Measurements from ENCODE around the gene ACAT1.
"Not testable (repeated sequence)": the region's sequence is repeated elsewhere in the genome, so short reads cannot be mapped to it uniquely, and the experiment has no call there.

Gene ACAT1

DNA sequence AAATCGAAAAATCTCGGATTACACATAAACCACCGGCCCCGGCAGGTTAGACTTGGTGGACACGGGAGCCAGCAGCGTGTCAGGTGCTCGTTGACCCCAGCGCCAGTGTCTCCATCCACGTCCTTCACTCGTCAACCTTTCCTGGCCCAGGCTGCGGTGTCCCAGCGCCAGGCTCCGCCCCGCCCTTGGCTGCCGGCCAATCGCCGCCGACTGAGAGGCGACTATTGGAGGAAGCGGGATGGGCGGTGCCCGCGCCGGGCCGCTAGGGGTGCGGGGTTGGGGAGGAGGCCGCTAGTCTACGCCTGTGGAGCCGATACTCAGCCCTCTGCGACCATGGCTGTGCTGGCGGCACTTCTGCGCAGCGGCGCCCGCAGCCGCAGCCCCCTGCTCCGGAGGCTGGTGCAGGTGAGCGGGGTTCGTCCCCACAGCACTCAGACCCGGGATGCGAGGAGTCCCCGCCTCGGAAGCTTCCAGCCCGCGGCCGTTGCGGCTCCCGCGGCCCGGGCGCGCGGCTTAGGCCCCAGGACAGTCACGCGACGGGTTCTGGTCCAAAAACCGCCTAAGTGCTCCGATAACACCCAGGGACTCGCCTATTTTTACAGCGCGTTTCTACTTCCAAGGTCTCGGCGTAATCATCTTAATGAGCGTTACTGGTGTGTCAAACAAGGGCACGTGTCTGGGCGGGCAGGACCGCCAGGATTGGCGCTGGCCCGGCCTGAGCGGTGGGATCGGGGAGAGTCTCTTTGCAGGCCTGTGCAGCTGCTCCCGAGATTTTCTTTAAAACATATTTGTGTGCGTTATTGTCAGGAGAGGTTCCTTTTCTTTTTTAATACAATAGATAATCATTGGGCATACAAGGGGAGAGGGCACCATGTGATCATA, at the start of gene ACAT1:
Gene ACAT1 (plus strand): TSS at position 294 of the 882 bp plus-strand sequence. CDS start 40 bp downstream, at position 334.
- DNase-seq: peak; percentile 87

DNA sequence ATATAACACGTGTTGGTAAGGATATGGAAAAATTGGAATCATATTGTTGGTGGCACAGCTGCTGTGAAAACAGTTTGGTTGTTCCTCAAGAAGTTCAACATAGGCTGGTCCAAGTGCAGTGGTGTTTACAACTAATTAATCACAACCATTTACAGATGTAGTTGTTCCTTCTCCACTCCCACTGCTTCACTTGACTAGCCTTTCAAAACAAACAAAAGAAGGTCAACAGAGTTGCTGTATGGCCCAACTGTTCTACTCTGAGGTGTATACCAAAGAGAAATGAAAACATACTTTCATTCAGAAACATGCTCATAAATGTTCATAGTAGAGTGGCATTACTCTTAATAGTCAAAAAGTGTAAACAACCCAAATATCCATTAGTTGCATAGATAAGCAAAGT, 36.6 kb upstream of the ACAT1 start:
- no peak for DNase-seq

GRCh38 chr11:108085672-108086071, 35.7 kb upstream of the ACAT1 start:
- DNase-seq: no peak

GRCh38 chr11:108092134-108092533, 29.2 kb upstream of the ACAT1 start:
- DNase-seq: no peak

- no peak for DNase-seq
These were observed 28.1 kb upstream of the ACAT1 start for GRCh38 chr11:108093128-108093904.

DNA sequence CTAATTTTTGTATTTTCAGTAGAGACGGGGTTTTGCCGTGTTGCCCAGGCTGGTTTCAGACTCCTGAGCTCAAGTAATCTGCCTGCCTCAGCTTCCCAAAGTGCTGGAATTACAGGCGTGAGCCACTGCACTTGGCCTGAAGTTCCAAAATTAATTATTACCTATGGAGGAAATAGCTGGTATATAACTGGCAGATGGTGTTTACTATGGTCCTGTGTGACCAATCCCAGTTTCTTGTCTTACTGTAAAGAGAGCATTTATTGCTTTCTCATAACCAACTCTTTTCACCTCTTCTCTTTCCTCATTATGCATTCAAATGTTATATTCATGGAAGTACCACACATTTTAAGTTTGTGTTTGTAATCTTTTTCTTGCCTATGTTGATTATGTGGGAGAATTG, 24.2 kb upstream of the ACAT1 start:
- DNase-seq: no peak

DNA sequence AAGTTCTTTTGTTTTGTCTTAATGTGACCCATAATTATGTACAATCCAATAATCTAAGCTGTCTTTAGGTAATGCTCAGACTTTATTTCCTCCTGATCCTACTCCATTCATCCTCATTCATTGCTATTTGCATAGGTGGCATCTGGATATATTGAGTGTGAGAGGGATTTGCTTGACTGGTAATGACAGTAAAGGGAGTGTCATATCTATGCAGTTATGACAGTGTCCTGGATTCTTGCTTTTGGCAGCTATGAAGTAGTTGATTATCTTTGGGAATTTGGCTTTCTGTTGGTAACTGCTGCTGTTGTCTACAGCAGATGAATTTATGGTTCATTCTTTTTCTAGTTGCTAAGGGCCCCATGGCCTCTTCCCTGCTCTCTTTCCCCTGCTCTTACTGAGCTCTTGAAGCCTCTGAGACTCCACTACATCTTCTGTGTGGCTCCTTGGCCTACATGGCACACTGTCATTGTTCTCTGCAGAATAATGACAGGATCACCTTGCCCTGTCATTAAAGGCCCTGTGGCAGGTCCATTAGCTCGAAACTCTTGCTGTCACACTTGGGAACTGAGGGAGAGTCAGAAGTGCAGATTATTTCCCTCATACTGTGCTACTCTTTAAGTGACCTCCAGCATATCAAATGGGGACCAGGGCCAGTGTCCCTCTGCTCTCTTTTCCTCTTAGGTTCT, 20.1 kb upstream of the ACAT1 start:
- DNase-seq: no peak

GRCh38 chr11:108111126-108111525, 10.2 kb upstream of the ACAT1 start:
- DNase-seq: no peak

DNA sequence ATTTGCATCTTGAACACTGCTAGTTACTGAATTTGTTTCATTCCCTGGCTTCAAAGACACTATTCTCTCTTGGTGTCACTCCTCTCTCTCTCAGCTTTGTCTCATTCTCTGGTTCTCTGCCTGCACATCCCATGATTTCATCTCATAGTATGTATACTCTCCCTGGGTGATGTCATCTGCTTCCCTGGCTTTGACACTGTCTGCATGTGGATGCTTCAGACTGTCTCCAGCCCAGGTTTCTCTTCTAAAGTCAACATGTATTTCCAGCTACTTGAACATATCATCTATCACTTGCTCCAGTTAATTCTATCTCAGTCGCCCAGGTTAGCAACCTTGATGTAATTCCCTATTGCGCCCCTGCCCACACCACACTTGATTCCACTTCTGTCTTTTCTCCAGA, 9.3 kb upstream of the ACAT1 start:
- DNase-seq: no peak

GRCh38 chr11:108115500-108116140, 5.7 kb upstream of the ACAT1 start:
- DNase-seq: no peak

DNA sequence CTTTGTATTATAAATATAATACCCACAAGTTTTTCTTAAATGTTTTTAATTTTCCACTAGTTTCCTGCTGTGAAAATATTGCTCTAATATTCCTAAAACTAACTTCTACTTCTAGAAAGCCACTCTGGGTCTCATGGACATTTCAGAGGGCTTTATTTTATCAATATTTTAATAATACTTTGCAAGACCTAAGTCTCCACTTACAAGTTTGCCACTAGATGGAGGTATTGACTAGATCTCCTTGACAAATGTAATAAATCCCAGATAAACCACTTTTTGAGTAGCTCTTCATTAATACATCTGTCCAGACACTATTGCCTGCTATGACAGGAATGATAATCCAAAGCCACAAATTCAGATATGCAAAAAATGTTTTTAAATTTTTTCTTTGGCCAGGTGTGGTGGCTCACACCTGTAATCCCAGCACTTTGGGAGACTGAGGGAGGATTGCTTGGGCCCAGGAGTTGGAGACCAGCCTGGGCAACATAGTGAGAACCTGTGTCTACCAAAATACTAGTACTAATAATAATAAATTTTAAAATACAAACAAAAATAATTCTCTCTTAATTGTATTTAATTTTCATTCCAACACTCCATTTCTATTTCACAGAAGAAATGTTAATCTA, 3.5 kb upstream of the ACAT1 start:
- peak; percentile 38 for DNase-seq

- not testable (repeated sequence) for DNase-seq
These were observed 462 bp upstream of the ACAT1 start for GRCh38 chr11:108120936-108121273.

- DNase-seq: no peak
These were observed 830 bp downstream of the ACAT1 start for GRCh38 chr11:108122166-108122628.

GRCh38 chr11:108125096-108125495, 3.7 kb downstream of the ACAT1 start:
- DNase-seq: no peak

DNA sequence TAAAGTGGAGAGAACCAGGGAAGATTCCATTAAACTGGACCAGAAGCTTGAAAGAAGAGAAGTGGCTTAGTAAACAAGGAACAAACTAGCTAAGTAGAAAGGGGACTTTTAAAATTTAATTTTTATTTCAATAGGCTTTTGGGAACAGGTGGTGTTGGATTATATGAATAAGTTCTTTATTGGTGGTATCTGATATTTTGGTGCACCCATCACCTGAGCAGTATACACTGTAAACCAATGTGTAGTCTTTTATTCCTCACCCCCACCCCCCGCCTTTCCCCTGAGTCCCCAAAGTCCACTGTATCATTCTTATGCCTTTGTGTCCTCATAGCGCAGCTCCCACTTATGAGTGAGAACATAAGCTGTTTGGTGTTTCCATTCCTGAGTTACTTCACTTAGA, 7.4 kb downstream of the ACAT1 start:
- DNase-seq: no peak

DNA sequence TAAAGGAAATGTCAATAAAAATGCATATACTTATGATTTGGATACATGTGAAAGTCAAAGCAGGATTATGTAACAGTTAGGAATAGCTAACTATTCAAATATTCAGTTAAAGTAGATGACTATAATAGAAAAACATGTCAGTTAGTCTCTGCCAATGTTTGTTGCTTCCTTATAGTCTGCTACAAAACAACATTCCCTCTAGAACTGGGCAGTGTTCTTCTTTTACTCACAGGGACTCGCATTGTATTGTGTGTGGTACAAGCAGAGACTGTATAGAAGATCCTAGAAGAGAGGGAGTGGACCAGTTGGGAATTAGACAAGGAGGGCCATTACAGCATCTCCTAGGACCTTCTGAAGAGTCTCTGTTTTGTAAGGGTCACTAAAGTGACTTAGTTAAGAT, 10.6 kb downstream of the ACAT1 start:
- no peak for DNase-seq

DNA sequence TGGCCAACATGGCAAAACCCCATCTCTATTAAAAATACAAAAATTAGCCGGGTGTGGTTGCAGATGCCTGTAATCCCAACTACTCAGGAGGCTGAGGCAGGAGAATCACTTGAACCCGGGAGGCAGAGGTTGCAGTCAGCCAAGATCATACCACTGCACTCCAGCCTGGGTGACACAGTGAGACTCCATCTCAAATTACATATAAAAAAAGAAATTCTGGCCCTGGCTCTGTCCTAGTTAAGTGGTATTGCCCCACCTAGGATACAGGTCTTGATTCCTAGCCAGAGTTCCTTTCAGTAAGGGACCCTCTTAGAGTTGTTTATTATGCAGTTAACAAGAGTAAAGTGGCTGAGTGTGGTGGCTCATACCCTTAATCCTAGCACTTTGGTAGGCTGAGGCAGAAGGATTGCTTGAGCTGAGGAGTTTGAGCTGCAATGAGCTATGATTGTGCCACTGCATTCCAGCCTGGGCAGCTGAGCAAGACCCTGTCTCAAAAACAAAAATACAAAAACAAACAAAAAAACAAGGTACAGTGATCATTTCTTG, 11.7 kb downstream of the ACAT1 start:
- not testable (repeated sequence) for DNase-seq

DNA sequence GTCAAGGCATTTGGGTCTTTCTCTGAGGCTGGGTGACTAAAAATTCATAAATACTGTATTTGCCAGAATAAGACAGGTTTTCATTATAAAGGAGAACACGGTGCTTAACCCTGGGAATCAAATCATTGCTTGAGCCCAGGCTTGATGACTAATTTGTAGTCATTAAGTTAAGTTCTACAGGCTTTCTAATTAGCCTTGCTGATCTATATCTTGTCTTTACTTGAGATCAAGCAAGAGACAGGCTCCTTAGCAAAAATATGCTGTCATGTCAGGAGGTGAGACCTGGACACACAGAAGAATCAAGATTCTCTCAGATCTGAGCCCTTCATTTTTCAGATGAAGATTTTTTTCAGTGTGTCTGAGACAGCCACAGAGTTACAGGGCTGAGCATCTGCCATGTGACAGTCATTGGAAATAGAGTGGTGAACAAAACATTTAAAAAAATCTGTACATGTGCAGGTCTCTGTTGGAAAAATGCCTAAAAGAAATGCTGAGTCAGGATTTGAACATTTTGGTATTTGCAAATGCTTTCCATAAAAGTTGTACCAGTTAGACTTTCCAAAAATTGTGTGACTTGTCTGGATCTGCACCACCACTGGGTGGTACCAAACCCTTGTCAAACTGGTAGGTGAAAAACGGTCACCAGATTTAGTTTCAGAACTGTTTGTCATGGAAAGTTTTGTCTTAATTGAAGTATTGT, 14.6 kb downstream of the ACAT1 start:
- DNase-seq: no peak

DNA sequence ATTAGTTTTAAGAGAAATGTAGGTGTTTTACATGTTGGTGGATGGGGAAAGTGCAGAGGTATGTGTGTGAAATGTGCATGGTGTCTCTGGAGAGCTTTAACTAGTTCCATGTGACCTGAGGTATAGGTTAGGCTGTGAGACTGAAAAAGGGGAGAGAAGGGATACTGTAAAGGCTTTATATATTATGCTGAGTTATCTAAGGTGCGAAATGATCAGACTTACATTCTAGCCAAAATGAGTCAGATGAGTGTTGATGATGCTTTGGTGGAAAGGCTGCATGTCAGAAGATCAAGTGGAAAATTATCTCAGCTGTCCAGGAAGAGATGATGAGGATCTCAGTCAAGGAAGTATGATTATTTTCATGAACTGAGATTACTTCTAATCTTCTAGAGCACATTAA, 15.8 kb downstream of the ACAT1 start:
- DNase-seq: no peak

DNA sequence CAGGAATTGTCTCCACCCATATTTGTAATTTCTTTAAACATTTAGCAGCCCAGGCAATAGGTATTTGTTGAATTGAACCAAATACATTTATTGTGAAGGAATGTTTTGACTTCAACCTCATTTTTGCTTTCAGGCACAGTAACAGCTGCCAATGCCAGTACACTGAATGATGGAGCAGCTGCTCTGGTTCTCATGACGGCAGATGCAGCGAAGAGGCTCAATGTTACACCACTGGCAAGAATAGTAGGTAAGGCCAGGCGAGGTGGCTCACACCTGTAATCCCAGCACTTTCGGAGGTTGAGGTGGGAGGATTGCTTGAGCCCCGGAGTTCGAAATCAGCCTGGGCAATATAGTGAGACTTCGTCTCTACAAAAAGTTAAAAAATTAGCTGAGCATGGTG, 20.9 kb downstream of the ACAT1 start:
- no peak for DNase-seq

DNA sequence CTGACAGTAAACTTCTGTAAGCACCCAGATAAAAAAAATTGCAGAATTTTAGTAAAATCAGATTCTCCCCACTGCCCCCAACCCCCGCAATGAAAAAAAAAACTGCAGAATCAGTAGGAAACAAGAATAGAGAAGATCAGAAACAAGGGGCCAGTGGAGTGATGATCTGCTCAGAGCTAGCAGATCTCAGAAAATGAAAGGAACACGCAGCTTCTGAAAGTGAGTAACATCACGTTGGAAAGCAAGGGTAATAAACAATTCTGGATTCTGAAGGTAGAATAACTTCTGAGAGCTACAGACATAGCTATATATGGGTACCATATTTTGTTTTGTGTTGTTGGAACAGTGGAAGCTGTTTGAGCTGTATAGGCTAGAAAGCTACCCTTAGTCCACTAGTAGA, 23.2 kb downstream of the ACAT1 start:
- no peak for DNase-seq

- no peak for DNase-seq
These were observed 25.8 kb downstream of the ACAT1 start for GRCh38 chr11:108147150-108147549.

All from 8988T (cell line).